GM19463 (cell line): ENCODE measurements around the gene MCM9.

Experiments used
- ATAC-seq: cut with Tn5 transposase; IDR thresholded peaks from one replicate; pipeline ENCODE4 v1.9.1; 2021; ENCODE audit warnings: mild to moderate bottlenecking, moderate library complexity; ENCODE audit not compliant: unreplicated experiment

The MCM9 gene

GRCh38 chr6:118933855-118934460 is 1.0 kb downstream of the MCM9 start:
- no peak for ATAC-seq

- ATAC-seq: no peak
These were observed 2.5 kb downstream of the MCM9 start for GRCh38 chr6:118932421-118932820.

- no peak for ATAC-seq
These were observed 3.5 kb downstream of the MCM9 start for GRCh38 chr6:118931436-118931835.

- no peak for ATAC-seq
These were observed 4.3 kb downstream of the MCM9 start for GRCh38 chr6:118930680-118931079.

GRCh38 chr6:118923035-118923434 is 11.9 kb downstream of the MCM9 start:
- ATAC-seq: no peak

- ATAC-seq: no peak
These were observed 13.9 kb downstream of the MCM9 start for GRCh38 chr6:118921084-118921483.

- ATAC-seq: no peak
These were observed 16.6 kb downstream of the MCM9 start for GRCh38 chr6:118918329-118918725.

GRCh38 chr6:118917546-118918328 is 17.2 kb downstream of the MCM9 start:
- ATAC-seq: no peak

- ATAC-seq: no peak
These were observed 20.4 kb downstream of the MCM9 start for GRCh38 chr6:118914598-118914997.

- ATAC-seq: no peak
These were observed 21.8 kb downstream of the MCM9 start for GRCh38 chr6:118913161-118913560.

- no peak for ATAC-seq
These were observed 22.3 kb downstream of the MCM9 start for GRCh38 chr6:118912646-118913045.

- ATAC-seq: no peak
These were observed 26.5 kb downstream of the MCM9 start for GRCh38 chr6:118908441-118908840.

GRCh38 chr6:118905851-118906250 is 29.1 kb downstream of the MCM9 start:
- ATAC-seq: no peak

- ATAC-seq: no peak
These were observed 29.9 kb downstream of the MCM9 start for GRCh38 chr6:118905084-118905483.

- no peak for ATAC-seq
These were observed 31.3 kb downstream of the MCM9 start for GRCh38 chr6:118903691-118904090.

- ATAC-seq: no peak
These were observed 31.8 kb downstream of the MCM9 start for GRCh38 chr6:118903138-118903537.

- no peak for ATAC-seq
These were observed 32.2 kb downstream of the MCM9 start for GRCh38 chr6:118902726-118903125.

GRCh38 chr6:118899948-118900347 is 35.0 kb downstream of the MCM9 start:
- ATAC-seq: no peak

GRCh38 chr6:118897386-118897785 is 37.6 kb downstream of the MCM9 start:
- ATAC-seq: no peak

GRCh38 chr6:118896339-118897136 is 38.4 kb downstream of the MCM9 start:
- peak; percentile 8 for ATAC-seq

GRCh38 chr6:118895859-118896258 is 39.1 kb downstream of the MCM9 start:
- no peak for ATAC-seq

- ATAC-seq: no peak
These were observed 39.7 kb downstream of the MCM9 start for GRCh38 chr6:118895261-118895560.
